Mesenchymal stem cell (in vitro differentiated cells and primary cell): ENCODE measurements around the gene ENDOU.
A peak's percentile ranks its signal among the peaks of the same experiment; 100 is the strongest.

Experiments used
- DNase-seq: peaks from one replicate; pipeline ENCODE4 v3.0.0-alpha.2; 2013
- H2AFZ ChIP-seq: one replicate; pipeline ENCODE4 v1.6.1; 2013; ENCODE audit warnings: low read depth, mild to moderate bottlenecking, control low read depth, inconsistent platforms, low read length, moderate library complexity
- H2AK5ac ChIP-seq: 2 replicates; pipeline ENCODE4 v1.6.1; 2013; ENCODE audit warnings: low read length, moderate library complexity, mild to moderate bottlenecking, inconsistent platforms; ENCODE audit not compliant: severe bottlenecking
- H2BK120ac ChIP-seq: one replicate; pipeline ENCODE4 v1.6.1; 2013; ENCODE audit warnings: low read depth, mild to moderate bottlenecking, inconsistent platforms, low read length, moderate library complexity
- H2BK12ac ChIP-seq, 2 experiments: one replicate each; pipeline ENCODE4 v1.6.1; 2013; ENCODE audit warnings: inconsistent platforms in 2 of 2, low read length in 2 of 2, mild to moderate bottlenecking in 2 of 2, moderate library complexity in 2 of 2, control low read depth in 1 of 2
- H2BK15ac ChIP-seq: one replicate; pipeline ENCODE4 v1.6.1; 2013; ENCODE audit warnings: mild to moderate bottlenecking, low read depth, inconsistent platforms; ENCODE audit not compliant: poor library complexity, severe bottlenecking
- H2BK5ac ChIP-seq: 2 replicates; pipeline ENCODE4 v1.6.1; 2013; ENCODE audit warnings: low read depth, mild to moderate bottlenecking, low read length, control low read depth, inconsistent platforms; ENCODE audit not compliant: poor library complexity, severe bottlenecking
- H3K14ac ChIP-seq, 2 experiments: one replicate each; pipeline ENCODE4 v1.6.1; 2013; ENCODE audit warnings: inconsistent platforms in 2 of 2, low read length in 2 of 2, control low read depth in 1 of 2, mild to moderate bottlenecking in 1 of 2, moderate library complexity in 1 of 2
- H3K18ac ChIP-seq, 2 experiments: one replicate each; pipeline ENCODE4 v1.6.1; 2013; ENCODE audit warnings: inconsistent platforms in 2 of 2, low read length in 2 of 2, control low read depth in 1 of 2, low read depth in 1 of 2, mild to moderate bottlenecking in 1 of 2
- H3K23ac ChIP-seq, 2 experiments: one replicate each; pipeline ENCODE4 v1.6.1; 2013; ENCODE audit warnings: inconsistent platforms in 2 of 2, low read length in 2 of 2, mild to moderate bottlenecking in 2 of 2, moderate library complexity in 2 of 2, control low read depth in 1 of 2
- H3K27ac ChIP-seq: 2 replicates; pipeline ENCODE4 v1.5.1; 2013; ENCODE audit warnings: mild to moderate bottlenecking, moderate library complexity, low read length, control low read depth, inconsistent platforms; ENCODE audit not compliant: poor library complexity, severe bottlenecking
- H3K27me3 ChIP-seq, 2 experiments: 2 replicates each; pipeline versions ENCODE4 v1.6.1 to v1.7.0; 2013; ENCODE audit warnings: low read length in 2 of 2, mild to moderate bottlenecking in 2 of 2, moderate library complexity in 2 of 2, control low read depth in 1 of 2, inconsistent platforms in 1 of 2; ENCODE audit not compliant: control insufficient read depth in 1 of 2, insufficient read depth in 1 of 2
- H3K36me3 ChIP-seq, 2 experiments: 2 replicates each; pipeline versions ENCODE4 v1.6.1 to v1.7.0; 2013; ENCODE audit warnings: low read length in 2 of 2, control low read depth in 1 of 2, inconsistent platforms in 1 of 2, low read depth in 1 of 2, mild to moderate bottlenecking in 1 of 2; ENCODE audit not compliant: insufficient read depth in 2 of 2, control insufficient read depth in 1 of 2
- H3K4ac ChIP-seq, 2 experiments: one replicate each; pipeline ENCODE4 v1.6.1; 2013; ENCODE audit warnings: inconsistent platforms in 2 of 2, low read length in 2 of 2, mild to moderate bottlenecking in 2 of 2, moderate library complexity in 2 of 2, control low read depth in 1 of 2, low read depth in 1 of 2
- H3K4me1 ChIP-seq: 2 replicates; pipeline ENCODE4 v1.6.1; 2013; ENCODE audit warnings: low read depth, low read length, control low read depth; ENCODE audit not compliant: control insufficient read depth, insufficient read depth
- H3K4me2 ChIP-seq: 2 replicates; pipeline ENCODE4 v1.6.1; 2013; ENCODE audit warnings: low read length, mild to moderate bottlenecking, inconsistent platforms; ENCODE audit not compliant: poor library complexity, severe bottlenecking
- H3K4me3 ChIP-seq, 2 experiments: 2 replicates each; pipeline versions ENCODE4 v1.5.1 to v1.7.0; 2013; ENCODE audit warnings: low read length in 2 of 2, mild to moderate bottlenecking in 2 of 2, control low read depth in 1 of 2, low read depth in 1 of 2; ENCODE audit not compliant: insufficient read depth in 1 of 2
- H3K79me1 ChIP-seq: replicated peaks from 2 replicates; pipeline ENCODE4 v1.6.1; 2013; ENCODE audit warnings: mild to moderate bottlenecking, control low read depth, low read length, inconsistent platforms; ENCODE audit not compliant: poor library complexity, severe bottlenecking
- H3K9ac ChIP-seq: 2 replicates; pipeline ENCODE4 v1.7.0; 2013; ENCODE audit warnings: mild to moderate bottlenecking, low read length, moderate library complexity
- H3K9me3 ChIP-seq: 2 replicates; pipeline ENCODE4 v1.7.0; 2013; ENCODE audit warnings: mild to moderate bottlenecking, low read length; ENCODE audit not compliant: control insufficient read depth
- H4K8ac ChIP-seq: one replicate; pipeline ENCODE4 v1.6.1; 2013; ENCODE audit warnings: inconsistent platforms, mild to moderate bottlenecking, low read length, moderate library complexity
- H4K91ac ChIP-seq: one replicate; pipeline ENCODE4 v1.6.1; 2013; ENCODE audit warnings: mild to moderate bottlenecking, low read length, inconsistent platforms
- WGBS: methylation state at CpG from one replicate; pipeline ENCODE4 v1.1.7; 2013; ENCODE audit warnings: mixed read lengths; 5-methylcytosine and 5-hydroxymethylcytosine counted together

The ENDOU gene

DNA sequence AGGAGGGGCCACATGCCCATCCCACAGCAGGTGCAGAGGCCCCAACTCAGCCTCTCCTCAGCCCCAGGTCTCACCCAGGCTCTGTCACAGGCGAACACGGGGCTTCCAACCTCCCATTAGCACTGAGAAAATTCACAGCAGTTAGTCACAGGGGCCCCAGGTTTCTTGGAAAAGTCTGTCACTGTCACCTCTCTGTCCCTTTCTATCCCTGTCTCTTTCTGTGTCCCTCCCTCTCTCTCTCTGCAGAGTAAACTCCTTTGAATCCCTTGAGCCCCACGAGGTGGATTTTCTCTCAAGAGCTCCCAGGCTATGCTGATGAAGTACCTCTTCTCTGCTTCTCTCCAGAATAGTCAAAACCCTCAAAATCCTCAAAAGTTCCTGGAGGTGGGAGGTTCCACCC, 14.0 kb upstream of the ENDOU start:
- no peak overlapping the region for H3K14ac ChIP-seq
- no peak overlapping the region for H2BK5ac ChIP-seq
- H3K4me2 ChIP-seq = no peak overlapping the region
- H2AFZ ChIP-seq = no peak overlapping the region
- H3K4ac ChIP-seq = no peak overlapping the region
- no peak overlapping the region for H3K18ac ChIP-seq
- peaks cover 0 to 13% of the 10 kb centered on the region in 2 experiments for H3K27me3 ChIP-seq
- no peak overlapping the region for H2AK5ac ChIP-seq
- 88% methylated on average over 3 of the region's 3 CpGs for WGBS
- no peaks in the 10 kb centered on the region for H3K79me1 ChIP-seq
- DNase-seq = no peak
- H2BK15ac ChIP-seq = no peak overlapping the region
- H3K9ac ChIP-seq = no peak overlapping the region
- H2BK12ac ChIP-seq = no peak overlapping the region
- no peaks in the 10 kb centered on the region for H3K9me3 ChIP-seq
- peaks cover 30% of the 10 kb centered on the region for H3K4me1 ChIP-seq
- no peak overlapping the region for H2BK120ac ChIP-seq
- H3K27ac ChIP-seq = no peak overlapping the region
- H3K36me3 ChIP-seq = peaks cover 0 to 71% of the 10 kb centered on the region in 2 experiments
- H3K4me3 ChIP-seq = no peak overlapping the region
- H4K91ac ChIP-seq = no peak overlapping the region
- H4K8ac ChIP-seq = no peak overlapping the region
- H3K23ac ChIP-seq = no peak overlapping the region

DNA sequence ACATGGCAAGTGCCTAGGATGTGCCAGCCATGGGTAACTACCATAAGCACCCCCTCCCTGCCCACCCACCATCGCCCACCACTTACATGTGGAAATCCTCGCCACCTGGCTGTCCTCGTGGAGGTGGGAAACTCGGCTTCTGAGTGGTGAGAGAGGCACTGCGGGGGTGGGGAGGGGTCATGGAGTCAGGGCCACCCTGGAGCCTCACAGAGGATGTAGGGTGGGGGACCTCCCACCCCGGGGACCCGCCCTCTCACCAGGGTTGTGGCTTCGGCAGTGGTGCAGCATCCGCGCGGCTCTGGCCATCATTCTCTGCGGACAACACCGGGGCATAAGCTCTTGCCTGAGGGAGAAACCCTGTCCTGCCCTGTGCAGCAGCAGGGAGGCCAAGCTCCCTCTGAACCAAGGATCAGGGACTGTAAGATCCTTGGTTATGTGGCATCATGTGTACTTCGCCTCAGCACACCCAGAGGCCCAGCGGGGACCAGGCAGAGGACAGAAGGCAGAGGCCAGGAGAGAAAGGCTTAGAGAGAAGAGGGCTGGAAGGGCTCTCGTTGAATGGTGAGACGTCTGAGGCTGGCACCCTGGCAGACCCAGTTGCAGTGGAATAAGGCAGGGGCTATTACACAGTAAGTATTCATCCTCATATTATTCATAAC, 12.8 kb upstream of the ENDOU start:
- Histone ChIP-seq H4K8ac (no peak overlapping the region), H3K18ac (no peak overlapping the region), H3K36me3 (peaks cover 0 to 61% of the 10 kb centered on the region in 2 experiments), H2BK15ac (no peak overlapping the region), H3K4me2 (no peak overlapping the region), H2BK12ac (no peak overlapping the region), H2AFZ (no peak overlapping the region), H2BK120ac (no peak overlapping the region), H3K4me1 (peaks cover 30% of the 10 kb centered on the region), H3K23ac (no peak overlapping the region), H4K91ac (no peak overlapping the region), H3K4ac (no peak overlapping the region), H2BK5ac (no peak overlapping the region), H3K9me3 (no peaks in the 10 kb centered on the region), H3K4me3 (no peak overlapping the region), H3K79me1 (no peaks in the 10 kb centered on the region), H3K14ac (no peak overlapping the region), H3K9ac (no peak overlapping the region), H3K27me3 (peaks cover 0 to 2% of the 10 kb centered on the region in 2 experiments), H3K27ac (no peak overlapping the region), H2AK5ac (no peak overlapping the region)
- WGBS = 92% methylated on average over 14 of the region's 17 CpGs
- DNase-seq = no peak

DNA sequence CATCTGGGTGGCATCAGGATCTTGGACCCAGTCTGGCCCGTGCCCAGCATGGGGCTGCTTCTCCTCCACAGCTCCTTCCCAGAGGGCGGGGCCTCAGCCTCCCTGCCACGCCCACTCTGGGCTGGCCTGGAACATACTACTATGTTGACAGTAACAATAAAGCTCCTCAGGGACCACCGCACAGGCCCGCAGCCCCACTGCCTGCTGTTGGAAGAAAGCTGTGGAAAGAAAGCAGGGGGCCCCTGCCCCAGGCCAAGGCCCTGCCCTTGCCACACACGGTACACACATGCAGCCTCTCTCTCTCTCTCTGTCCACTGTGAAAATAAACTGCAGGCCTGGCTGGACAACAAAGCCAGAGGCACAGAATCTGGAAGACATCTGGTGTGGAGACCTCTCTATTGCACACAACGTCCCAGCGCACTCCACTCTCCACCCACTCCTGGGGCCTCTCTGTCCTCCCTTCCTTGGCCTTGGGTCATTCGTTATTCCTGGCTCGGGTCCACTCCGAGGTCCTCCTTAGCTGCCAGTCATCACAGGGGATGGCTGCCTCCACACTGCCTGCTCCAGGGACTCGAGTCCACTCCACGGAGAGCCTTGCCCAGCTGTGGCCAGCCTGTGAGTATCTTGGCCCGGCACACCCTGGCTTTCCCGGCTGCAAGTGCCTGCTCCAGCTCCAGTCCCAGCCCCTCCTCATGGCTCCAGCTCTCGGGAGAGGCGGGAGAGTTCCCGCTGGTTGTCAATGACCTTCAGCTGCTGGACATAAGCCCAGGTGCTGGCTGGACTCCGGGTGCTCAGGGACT, 11.8 kb upstream of the ENDOU start:
- Histone ChIP-seq H2BK5ac (no peak overlapping the region), H3K4me2 (no peak overlapping the region), H2BK120ac (no peak overlapping the region), H2BK12ac (peak overlapping the region in 1 of 2 experiments; percentile 42), H3K79me1 (no peaks in the 10 kb centered on the region), H4K91ac (peak overlapping the region; percentile 20), H3K9ac (peak overlapping the region; percentile 47), H3K27ac (no peak overlapping the region), H2BK15ac (no peak overlapping the region), H3K14ac (peak overlapping the region in 1 of 2 experiments; percentile 23), H3K36me3 (peaks cover 0 to 60% of the 10 kb centered on the region in 2 experiments), H3K4ac (no peak overlapping the region), H3K4me1 (peaks cover 30% of the 10 kb centered on the region), H3K27me3 (no peaks in the 10 kb centered on the region), H3K23ac (no peak overlapping the region), H2AFZ (no peak overlapping the region), H3K18ac (peak overlapping the region; percentile 9 to 68), H4K8ac (peak overlapping the region; percentile 47), H3K4me3 (peak overlapping the region in 1 of 2 experiments; percentile 48), H2AK5ac (no peak overlapping the region), H3K9me3 (no peaks in the 10 kb centered on the region)
- 53% methylated on average over 17 of the region's 19 CpGs for WGBS
- DNase-seq = peak; percentile 58

DNA sequence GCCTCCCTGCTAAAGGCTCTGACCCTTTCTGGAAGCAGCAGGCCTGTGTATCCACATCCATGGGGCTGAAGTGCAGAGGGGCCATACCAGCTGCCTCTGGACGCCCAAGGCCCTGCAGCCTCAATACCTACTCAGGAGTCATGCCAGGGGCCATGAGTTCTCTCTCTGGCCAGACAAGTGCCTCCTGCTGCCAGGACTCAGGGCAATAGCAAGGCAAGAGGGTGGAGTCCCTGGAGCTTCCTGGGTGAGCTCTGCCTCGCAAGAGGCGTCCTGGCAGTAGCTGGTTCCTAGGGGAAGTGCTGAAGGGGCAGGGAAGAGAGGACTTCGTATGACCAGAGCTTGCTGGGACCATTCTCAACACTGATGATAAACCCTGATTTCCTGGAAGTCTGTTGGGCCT, 10.9 kb upstream of the ENDOU start:
- no peak overlapping the region for H4K8ac ChIP-seq
- H3K4me1 ChIP-seq = peaks cover 25% of the 10 kb centered on the region
- H4K91ac ChIP-seq = no peak overlapping the region
- no peaks in the 10 kb centered on the region for H3K27me3 ChIP-seq
- no peak overlapping the region for H2AFZ ChIP-seq
- H2BK12ac ChIP-seq = peak overlapping the region in 1 of 2 experiments; percentile 21
- no peaks in the 10 kb centered on the region for H3K9me3 ChIP-seq
- no peak overlapping the region for H2BK15ac ChIP-seq
- H3K4me3 ChIP-seq = no peak overlapping the region
- no peak overlapping the region for H3K23ac ChIP-seq
- H3K4ac ChIP-seq = no peak overlapping the region
- no peak overlapping the region for H3K4me2 ChIP-seq
- 83% methylated on average over 4 of the region's 4 CpGs for WGBS
- H3K79me1 ChIP-seq = no peaks in the 10 kb centered on the region
- H3K14ac ChIP-seq = peak overlapping the region in 1 of 2 experiments; percentile 73
- H2AK5ac ChIP-seq = no peak overlapping the region
- H3K27ac ChIP-seq = no peak overlapping the region
- H3K36me3 ChIP-seq = peaks cover 0 to 60% of the 10 kb centered on the region in 2 experiments
- H3K9ac ChIP-seq = no peak overlapping the region
- no peak overlapping the region for H2BK120ac ChIP-seq
- DNase-seq = no peak
- H3K18ac ChIP-seq = no peak overlapping the region
- H2BK5ac ChIP-seq = no peak overlapping the region
